HEK293 (cell line): ENCODE measurements around the gene BEND6.

Experiments
- CTCF ChIA-PET: fragments of 350-600 bp; formaldehyde crosslinking; extraction: SDS; loops from one replicate; lab custom pipeline; 2021; ENCODE audit warnings: antibody characterized with exemption; lab: Yijun Ruan, JAX
- POLR2A ChIA-PET: fragments of 300-600 bp; formaldehyde crosslinking; extraction: SDS; loops from one replicate; lab custom pipeline; 2020; ENCODE audit warnings: antibody characterized with exemption, inconsistent platforms; lab: Yijun Ruan, JAX
- H3K27ac ChIP-seq: fragments of 200-500 bp; sonication (Bioruptor generic); 2 replicates; pipeline ENCODE4 v1.5.1; 2014; ENCODE audit warnings: low read depth, low read length, control low read depth, inconsistent platforms; ENCODE audit errors: extremely low read depth
- H3K36me3 ChIP-seq, 2 experiments: fragments of 200-500 bp in 1 of 2; sonication (Bioruptor generic) in 1 of 2; 1 replicate in 1 of 2; 2 replicates in 1 of 2; pipeline ENCODE4 v1.5.1; 2014 to 2017; ENCODE audit warnings: inconsistent platforms in 2 of 2, low read length in 2 of 2; ENCODE audit not compliant: control insufficient read depth in 2 of 2, insufficient read depth in 1 of 2
- H3K4me1 ChIP-seq: fragments of 200-500 bp; sonication (Bioruptor generic); 2 replicates; pipeline ENCODE4 v1.5.1; 2014; ENCODE audit warnings: mild to moderate bottlenecking, low read length, inconsistent platforms; ENCODE audit not compliant: control insufficient read depth, insufficient read depth
- H3K4me3 ChIP-seq: 2 replicates; pipeline ENCODE4 v1.5.1; 2011; ENCODE audit warnings: low read depth, mild to moderate bottlenecking, control low read depth, low read length, moderate library complexity
- H3K9me3 ChIP-seq: fragments of 200-500 bp; sonication (Bioruptor generic); 2 replicates; pipeline ENCODE4 v1.5.1; 2014; ENCODE audit warnings: low read depth, low read length, inconsistent platforms; ENCODE audit not compliant: control insufficient read depth, insufficient read depth
- HIC1 ChIP-seq: fragments of 450-650 bp; formaldehyde crosslinking; IDR thresholded peaks from 2 replicates; pipeline ENCODE4 v1.5.1; 2016; ENCODE audit warnings: missing biosample characterization, missing genetic modification characterization
- KLF7 ChIP-seq: fragments of 450-650 bp; formaldehyde crosslinking; IDR thresholded peaks from 2 replicates; pipeline ENCODE4 v1.5.1; 2016; ENCODE audit warnings: missing biosample characterization, missing genetic modification characterization, borderline replicate concordance
- MZF1 ChIP-seq: fragments of 450-650 bp; formaldehyde crosslinking; IDR thresholded peaks from 2 replicates; pipeline ENCODE4 v1.5.1; 2017; ENCODE audit warnings: missing biosample characterization, missing genetic modification characterization, borderline replicate concordance
- PBX3 ChIP-seq: sonication (generic); formaldehyde crosslinking; IDR thresholded peaks from 2 replicates; pipeline ENCODE4 v1.8.1; 2022; ENCODE audit warnings: mild to moderate bottlenecking, moderate library complexity, missing genetic modification reagents
- PRDM4 ChIP-seq: fragments of 450-650 bp; formaldehyde crosslinking; IDR thresholded peaks from 2 replicates; pipeline ENCODE4 v1.5.1; 2017; ENCODE audit warnings: missing biosample characterization, missing genetic modification characterization
- SCRT2 ChIP-seq: fragments of 450-650 bp; formaldehyde crosslinking; IDR thresholded peaks from 2 replicates; pipeline ENCODE4 v1.5.1; 2016; ENCODE audit warnings: missing biosample characterization, missing genetic modification characterization
- ZNF148 ChIP-seq: fragments of 450-650 bp; formaldehyde crosslinking; IDR thresholded peaks from 2 replicates; pipeline ENCODE4 v1.5.0; 2017; ENCODE audit warnings: missing biosample characterization, missing genetic modification characterization, borderline replicate concordance
- ZNF211 ChIP-seq: fragments of 450-650 bp; formaldehyde crosslinking; IDR thresholded peaks from 2 replicates; pipeline ENCODE4 v1.5.1; 2016; ENCODE audit warnings: low read depth, missing biosample characterization, missing genetic modification characterization
- ZNF248 ChIP-seq: fragments of 450-650 bp; formaldehyde crosslinking; IDR thresholded peaks from 2 replicates; pipeline ENCODE4 v1.5.1; 2017; ENCODE audit warnings: missing biosample characterization, missing genetic modification characterization
- ZNF311 ChIP-seq: fragments of 450-650 bp; formaldehyde crosslinking; IDR thresholded peaks from 2 replicates; pipeline ENCODE4 v1.5.1; 2017; ENCODE audit warnings: missing biosample characterization, missing genetic modification characterization, borderline replicate concordance
- ZNF324 ChIP-seq: fragments of 450-650 bp; formaldehyde crosslinking; IDR thresholded peaks from 2 replicates; pipeline ENCODE4 v1.5.1; 2016; ENCODE audit warnings: missing biosample characterization, missing genetic modification characterization
- ZNF362 ChIP-seq: fragments of 450-650 bp; formaldehyde crosslinking; IDR thresholded peaks from 2 replicates; pipeline ENCODE4 v1.5.1; 2016; ENCODE audit warnings: missing biosample characterization, missing genetic modification characterization
- ZNF433 ChIP-seq: fragments of 450-650 bp; formaldehyde crosslinking; IDR thresholded peaks from 2 replicates; pipeline ENCODE4 v1.5.1; 2016; ENCODE audit warnings: missing biosample characterization, missing genetic modification characterization, low read depth
- ZNF473 ChIP-seq: fragments of 450-650 bp; formaldehyde crosslinking; IDR thresholded peaks from 2 replicates; pipeline ENCODE4 v1.5.1; 2017; ENCODE audit warnings: missing biosample characterization, missing genetic modification characterization
- ZNF530 ChIP-seq: fragments of 450-650 bp; formaldehyde crosslinking; IDR thresholded peaks from 2 replicates; pipeline ENCODE4 v1.5.1; 2016; ENCODE audit warnings: low read depth, missing biosample characterization, missing genetic modification characterization
- ZNF555 ChIP-seq: fragments of 450-650 bp; formaldehyde crosslinking; conservative IDR thresholded peaks from 2 replicates; pipeline ENCODE4 v1.5.1; 2017; ENCODE audit warnings: missing biosample characterization, mild to moderate bottlenecking, missing genetic modification characterization, inconsistent platforms
- ZNF596 ChIP-seq: fragments of 450-650 bp; IDR thresholded peaks from 2 replicates; pipeline ENCODE4 v1.5.0; 2018; ENCODE audit warnings: missing biosample characterization, mild to moderate bottlenecking, missing genetic modification characterization, moderate library complexity
- ZNF704 ChIP-seq: fragments of 450-650 bp; formaldehyde crosslinking; IDR thresholded peaks from 2 replicates; pipeline ENCODE4 v1.5.1; 2016; ENCODE audit warnings: missing biosample characterization, missing genetic modification characterization
- ZSCAN16 ChIP-seq: fragments of 450-650 bp; formaldehyde crosslinking; IDR thresholded peaks from 2 replicates; pipeline ENCODE4 v1.5.1; 2016; ENCODE audit warnings: missing biosample characterization, missing genetic modification characterization
- ZSCAN23 ChIP-seq: fragments of 450-650 bp; formaldehyde crosslinking; IDR thresholded peaks from 2 replicates; pipeline ENCODE4 v1.5.1; 2016; ENCODE audit warnings: missing biosample characterization, missing genetic modification characterization
- ZSCAN5A ChIP-seq: fragments of 450-650 bp; formaldehyde crosslinking; IDR thresholded peaks from 2 replicates; pipeline ENCODE4 v1.5.1; 2016; ENCODE audit warnings: missing biosample characterization, missing genetic modification characterization

Gene BEND6

GRCh38 chr6:57063847-57064246, 108.9 kb downstream of the BEND6 start:
- Histone ChIP-seq H3K9me3 (no peaks in the 10 kb centered on the region), H3K4me3 (no peak overlapping the region), H3K4me1 (no peaks in the 10 kb centered on the region), H3K27ac (no peak overlapping the region), H3K36me3 (peaks cover 53 to 63% of the 10 kb centered on the region in 2 experiments)
- TF ChIP-seq SCRT2 (tag by site-specific recombination) (peak; percentile 55), ZNF324 (tag by site-specific recombination) (no peak)
- POLR2A ChIA-PET, result interaction anchor here (0.5 kb wide), 1 partner anchor 88 kb away, joined by 3 read pairs; no protein-coding TSS in a partner anchor
- CTCF ChIA-PET, result interaction anchor here (0.6 to 0.7 kb wide), 2 partner anchors 163 to 180 kb away, joined by 4 to 6 read pairs; no protein-coding TSS in a partner anchor

- Histone ChIP-seq H3K4me3 (no peak overlapping the region), H3K27ac (no peak overlapping the region), H3K4me1 (peaks cover 2% of the 10 kb centered on the region; the same call in 1 of the 2 replicates), H3K36me3 (peaks cover 47 to 53% of the 10 kb centered on the region in 2 experiments), H3K9me3 (no peaks in the 10 kb centered on the region)
- TF ChIP-seq ZNF362 (tag by site-specific recombination) (no peak), ZNF473 (no peak), PBX3 (CRISPR knock-in tag) (no peak), ZSCAN23 (no peak), ZNF433 (tag by site-specific recombination) (no peak), ZNF311 (tag by site-specific recombination) (no peak), KLF7 (tag by site-specific recombination) (no peak), ZNF704 (tag by site-specific recombination) (no peak), ZNF555 (tag by site-specific recombination) (no peak), ZNF596 (no peak), PRDM4 (no peak), ZNF530 (tag by site-specific recombination) (no peak), MZF1 (tag by site-specific recombination) (no peak), ZSCAN16 (no peak), HIC1 (no peak), ZNF248 (tag by site-specific recombination) (no peak), ZNF148 (tag by site-specific recombination) (no peak), ZSCAN5A (no peak), ZNF211 (tag by site-specific recombination) (no peak)
- CTCF ChIA-PET, result no interaction called here
- POLR2A ChIA-PET, result no interaction called here
These were observed 109.9 kb downstream of the BEND6 start for GRCh38 chr6:57064809-57065208.
